Measurements from ENCODE around the gene C2CD5.
A peak's percentile ranks its signal among the peaks of the same experiment; 100 is the strongest.
"Not testable (repeated sequence)": the region's sequence is repeated elsewhere in the genome, so short reads cannot be mapped to it uniquely, and the experiment has no call there.

C2CD5 gene

DNA sequence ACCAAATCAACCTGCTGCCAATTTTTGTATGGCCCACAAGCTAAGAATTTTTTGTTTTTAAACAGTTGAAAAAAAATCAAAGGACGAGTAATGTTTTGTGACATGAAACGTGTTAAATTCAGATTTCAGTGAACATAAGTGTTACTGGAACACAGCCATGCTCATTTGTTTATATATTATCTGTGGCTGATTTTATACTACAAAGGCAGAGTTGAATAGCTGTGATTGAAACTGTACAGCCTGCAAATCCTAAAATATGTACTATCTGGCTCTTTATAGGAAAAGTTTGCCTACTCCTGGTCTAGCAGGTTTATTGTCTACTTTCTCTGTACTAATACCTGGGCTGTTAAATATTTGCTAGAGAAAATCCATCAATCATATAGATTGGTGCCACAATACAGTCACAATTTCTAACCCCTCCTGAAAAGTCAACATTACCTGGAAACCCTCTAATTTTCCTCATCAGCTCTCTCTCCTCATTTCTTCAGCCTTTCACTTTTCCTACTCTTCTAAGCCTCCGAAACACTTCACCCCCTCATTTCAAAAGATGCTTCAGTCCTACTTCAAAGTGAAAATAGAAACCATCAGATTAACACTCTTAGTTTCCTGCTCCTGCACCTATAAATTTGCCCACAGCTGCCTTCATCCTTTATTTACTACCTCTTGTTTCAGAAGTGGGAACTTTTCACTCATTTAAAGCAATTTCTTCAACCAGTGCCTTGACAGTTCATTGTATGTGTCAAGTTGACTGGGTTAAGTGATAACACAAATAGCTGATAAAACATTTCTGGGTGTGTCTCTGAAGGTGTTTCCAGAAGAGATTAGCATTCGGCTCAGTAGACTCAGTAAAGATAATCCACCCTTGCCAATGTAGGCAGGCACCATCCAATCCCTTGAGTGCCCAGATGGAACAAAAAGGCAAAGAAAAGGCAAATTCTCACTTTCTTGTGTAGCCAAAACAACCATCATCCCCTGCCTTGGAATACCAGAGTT, 18.0 kb upstream of the C2CD5 start:
- Mint-ChIP-seq H3K36me3 (ENCODE audit: low read depth) (no peaks in the 10 kb centered on the region), H3K4me3 (no peak overlapping the region), H3K27ac (no peak overlapping the region), H3K4me1 (peaks cover 5% of the 10 kb centered on the region), H3K27me3 (ENCODE audit: low read depth, poor library complexity) (peaks cover 7% of the 10 kb centered on the region), H3K9me3 (peaks cover 7% of the 10 kb centered on the region)
- no peak for DNase-seq
- TF ChIP-seq, protein P1, sequence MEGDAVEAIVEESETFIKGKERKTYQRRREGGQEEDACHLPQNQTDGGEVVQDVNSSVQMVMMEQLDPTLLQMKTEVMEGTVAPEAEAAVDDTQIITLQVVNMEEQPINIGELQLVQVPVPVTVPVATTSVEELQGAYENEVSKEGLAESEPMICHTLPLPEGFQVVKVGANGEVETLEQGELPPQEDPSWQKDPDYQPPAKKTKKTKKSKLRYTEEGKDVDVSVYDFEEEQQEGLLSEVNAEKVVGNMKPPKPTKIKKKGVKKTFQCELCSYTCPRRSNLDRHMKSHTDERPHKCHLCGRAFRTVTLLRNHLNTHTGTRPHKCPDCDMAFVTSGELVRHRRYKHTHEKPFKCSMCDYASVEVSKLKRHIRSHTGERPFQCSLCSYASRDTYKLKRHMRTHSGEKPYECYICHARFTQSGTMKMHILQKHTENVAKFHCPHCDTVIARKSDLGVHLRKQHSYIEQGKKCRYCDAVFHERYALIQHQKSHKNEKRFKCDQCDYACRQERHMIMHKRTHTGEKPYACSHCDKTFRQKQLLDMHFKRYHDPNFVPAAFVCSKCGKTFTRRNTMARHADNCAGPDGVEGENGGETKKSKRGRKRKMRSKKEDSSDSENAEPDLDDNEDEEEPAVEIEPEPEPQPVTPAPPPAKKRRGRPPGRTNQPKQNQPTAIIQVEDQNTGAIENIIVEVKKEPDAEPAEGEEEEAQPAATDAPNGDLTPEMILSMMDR (IDR thresholded peaks at IDR 0.05) = no peak

DNA sequence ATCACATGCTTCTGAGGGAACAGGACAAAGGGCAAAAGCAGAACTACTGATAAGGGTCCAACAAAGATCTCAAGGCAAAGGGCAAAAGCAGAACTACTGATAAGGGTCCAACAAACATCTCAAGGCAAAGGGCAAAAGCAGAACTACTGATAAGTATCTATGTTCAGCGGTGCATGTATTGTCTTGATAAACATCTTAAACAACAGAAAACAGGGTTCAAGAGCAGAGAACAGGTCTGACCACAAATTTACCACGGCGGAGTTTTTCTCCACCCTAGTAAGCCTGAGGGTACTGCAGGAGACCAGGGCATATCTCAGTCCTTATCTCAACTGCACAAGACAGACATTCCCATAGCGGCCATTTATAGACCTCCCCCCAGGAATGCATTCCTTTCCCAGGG, 10.4 kb upstream of the C2CD5 start:
- H3K27me3 Mint-ChIP-seq (ENCODE audit: low read depth, poor library complexity); H3K27ac Mint-ChIP-seq; H3K4me3 Mint-ChIP-seq; H3K4me1 Mint-ChIP-seq; DNase-seq: not testable (repeated sequence)
- peaks cover 21% of the 10 kb centered on the region for H3K9me3 Mint-ChIP-seq
- peaks cover 11% of the 10 kb centered on the region for H3K36me3 Mint-ChIP-seq (ENCODE audit: low read depth)

DNA sequence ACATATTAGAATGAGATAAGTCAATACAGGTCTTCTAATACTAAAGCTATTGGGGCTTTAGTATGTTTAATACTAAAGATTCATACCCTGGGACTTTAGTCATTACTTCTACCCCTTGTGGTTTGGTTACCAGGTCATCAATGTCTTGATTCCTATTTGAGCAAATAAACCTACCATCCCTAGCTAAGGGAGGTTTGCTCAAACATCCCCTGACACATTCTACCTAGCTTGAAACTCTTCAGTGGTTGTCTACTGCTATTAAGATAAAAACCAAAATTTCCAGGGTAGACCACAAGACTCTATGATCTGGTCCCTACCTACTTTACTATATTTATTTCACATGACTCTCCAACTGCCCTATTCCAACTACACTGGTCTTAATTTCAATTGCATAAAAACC, 7.3 kb upstream of the C2CD5 start:
- H3K4me3 Mint-ChIP-seq = no peak overlapping the region
- H3K4me1 Mint-ChIP-seq = no peaks in the 10 kb centered on the region
- H3K27ac Mint-ChIP-seq = no peak overlapping the region
- no peaks in the 10 kb centered on the region for H3K27me3 Mint-ChIP-seq (ENCODE audit: low read depth, poor library complexity)
- H3K36me3 Mint-ChIP-seq (ENCODE audit: low read depth) = peaks cover 11% of the 10 kb centered on the region
- H3K9me3 Mint-ChIP-seq = peaks cover 21% of the 10 kb centered on the region
- no peak for DNase-seq
- TF ChIP-seq, protein P1 (IDR thresholded peaks at IDR 0.05) = no peak

DNA sequence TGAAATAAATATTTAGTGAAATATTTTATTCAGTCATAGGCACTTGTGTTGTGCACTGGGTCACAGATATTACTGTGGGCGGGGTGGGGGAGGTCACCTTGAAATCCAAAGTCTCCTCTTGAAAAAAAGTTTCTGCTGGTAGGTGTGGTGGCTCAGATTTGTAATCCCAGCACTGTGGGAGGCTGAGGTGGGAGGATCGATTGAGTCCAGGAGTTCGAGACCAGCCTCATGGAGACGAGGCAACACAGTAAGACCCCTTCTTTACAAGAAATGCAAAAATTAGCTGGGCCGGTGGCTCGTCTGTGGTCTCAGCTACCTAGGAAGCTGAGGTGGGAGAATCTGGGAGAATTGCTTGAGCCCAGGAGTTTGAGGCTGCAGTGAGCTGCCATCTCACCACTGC, 913 bp upstream of the C2CD5 start:
- H3K4me3 Mint-ChIP-seq = peak overlapping the region; percentile 95
- peaks cover 20% of the 10 kb centered on the region for H3K36me3 Mint-ChIP-seq (ENCODE audit: low read depth)
- TF ChIP-seq, protein P1 (IDR thresholded peaks at IDR 0.05) = no peak
- H3K4me1 Mint-ChIP-seq = peaks cover 34% of the 10 kb centered on the region
- H3K9me3 Mint-ChIP-seq = peaks cover 6% of the 10 kb centered on the region
- no peak overlapping the region for H3K27ac Mint-ChIP-seq
- H3K27me3 Mint-ChIP-seq (ENCODE audit: low read depth, poor library complexity) = no peaks in the 10 kb centered on the region
- no peak for DNase-seq

DNA sequence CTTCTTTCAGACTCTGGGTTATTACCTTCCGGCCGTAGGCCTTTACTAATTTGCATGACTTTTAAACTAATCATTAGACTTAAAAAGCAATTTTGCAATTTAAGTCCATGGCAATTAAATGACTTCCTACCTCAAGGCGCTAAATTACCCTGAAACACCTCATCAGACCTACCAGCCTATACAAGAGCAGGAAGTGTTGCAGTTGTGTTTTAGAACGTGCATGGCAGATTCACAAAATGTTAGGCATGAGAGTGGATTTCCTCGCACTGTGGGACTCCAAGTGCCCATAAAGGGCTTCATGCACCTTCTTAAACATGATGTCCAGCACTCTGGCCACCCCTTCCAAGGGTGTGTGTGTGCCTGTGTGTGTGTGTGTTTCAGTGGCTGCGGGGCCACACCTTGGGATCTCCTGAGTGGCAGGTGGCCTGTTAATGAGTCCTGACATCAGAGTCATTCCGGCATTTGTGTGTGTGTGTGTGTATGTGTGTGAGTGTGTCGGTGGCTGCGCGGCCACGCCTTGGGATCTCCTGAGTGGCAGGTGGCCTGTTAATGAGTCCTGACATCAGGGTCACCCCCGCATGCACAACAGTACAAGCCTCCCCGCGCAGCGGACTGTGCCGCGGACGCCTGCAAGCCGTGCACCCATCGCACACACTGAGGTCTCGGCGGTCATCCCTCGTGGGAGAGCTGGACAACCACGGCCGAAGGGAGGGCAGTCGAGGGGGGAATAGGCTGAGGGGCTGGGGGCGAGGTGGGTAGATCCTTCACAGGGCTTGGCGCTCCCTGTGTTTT, 900 bp downstream of the C2CD5 start:
- H3K36me3 Mint-ChIP-seq (ENCODE audit: low read depth) = peaks cover 35% of the 10 kb centered on the region
- H3K27ac Mint-ChIP-seq = peak overlapping the region; percentile 87
- peaks cover 6% of the 10 kb centered on the region for H3K9me3 Mint-ChIP-seq
- TF ChIP-seq, protein P1 (IDR thresholded peaks at IDR 0.05) = no peak
- H3K4me1 Mint-ChIP-seq = peaks cover 42% of the 10 kb centered on the region
- no peaks in the 10 kb centered on the region for H3K27me3 Mint-ChIP-seq (ENCODE audit: low read depth, poor library complexity)
- peak; percentile 47 for DNase-seq
- peak overlapping the region; percentile 95 for H3K4me3 Mint-ChIP-seq

DNA sequence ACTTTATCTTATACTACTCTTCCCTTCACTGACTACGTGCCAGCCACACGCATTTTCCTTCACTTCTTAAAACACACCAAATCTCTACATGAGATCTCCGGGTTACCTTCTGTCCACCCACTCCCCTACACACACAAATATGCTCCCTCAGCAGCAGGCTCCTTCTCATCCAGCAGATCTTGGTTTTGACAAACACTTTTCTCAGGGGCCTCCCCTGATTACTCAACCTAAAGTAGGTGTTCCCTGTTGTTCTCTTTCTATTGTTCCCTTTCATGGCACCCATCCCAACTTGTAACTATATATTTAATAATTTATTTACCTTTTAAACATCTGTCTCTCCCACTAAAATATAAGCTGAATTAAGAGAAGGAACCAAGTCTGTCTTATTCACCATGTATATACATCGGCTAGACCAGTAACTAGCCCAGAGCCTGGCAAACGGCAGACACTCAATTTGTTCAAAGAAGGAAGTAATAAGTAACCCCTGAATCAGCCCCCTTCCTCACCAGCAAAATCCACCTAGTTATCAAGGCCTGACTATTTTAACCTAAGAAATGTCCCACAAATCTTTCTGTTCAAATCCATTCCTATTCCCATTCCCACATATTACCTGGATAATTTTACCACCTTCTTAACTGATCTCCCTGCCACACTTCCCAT, 2.7 kb downstream of the C2CD5 start:
- no peak for DNase-seq
- Mint-ChIP-seq H3K27ac (no peak overlapping the region), H3K4me3 (no peak overlapping the region), H3K4me1 (peaks cover 42% of the 10 kb centered on the region), H3K36me3 (ENCODE audit: low read depth) (peaks cover 42% of the 10 kb centered on the region), H3K9me3 (peaks cover 6% of the 10 kb centered on the region), H3K27me3 (ENCODE audit: low read depth, poor library complexity) (no peaks in the 10 kb centered on the region)
- TF ChIP-seq, protein P1 (IDR thresholded peaks at IDR 0.05) = no peak
